ENCODE data around the gene USP25. TPM values are rescaled to one million over a fixed set of nuclear protein-coding genes. Genes with fewer than 3 reads are reported as not detected.

Gene USP25
- total RNA-seq, 6 experiments from 2014 or later: 14.7 to 22.7 (median 18.7) TPM

GRCh38 chr21:15775981-15776380 is 46.2 kb downstream of the USP25 start:
- DNase-seq (no peak), ATAC-seq (no peak)
- Histone ChIP-seq H3K27me3 (no peaks in the 10 kb centered on the region), H3K4me1 (no peaks in the 10 kb centered on the region), H3K4me3 (no peak overlapping the region), H3K36me3 (no peaks in the 10 kb centered on the region), H3K9me3 (no peaks in the 10 kb centered on the region), H3K27ac (no peak overlapping the region)
- intact Hi-C loops (cut with DNase I): no loop called here
- TF ChIP-seq, protein P1, sequence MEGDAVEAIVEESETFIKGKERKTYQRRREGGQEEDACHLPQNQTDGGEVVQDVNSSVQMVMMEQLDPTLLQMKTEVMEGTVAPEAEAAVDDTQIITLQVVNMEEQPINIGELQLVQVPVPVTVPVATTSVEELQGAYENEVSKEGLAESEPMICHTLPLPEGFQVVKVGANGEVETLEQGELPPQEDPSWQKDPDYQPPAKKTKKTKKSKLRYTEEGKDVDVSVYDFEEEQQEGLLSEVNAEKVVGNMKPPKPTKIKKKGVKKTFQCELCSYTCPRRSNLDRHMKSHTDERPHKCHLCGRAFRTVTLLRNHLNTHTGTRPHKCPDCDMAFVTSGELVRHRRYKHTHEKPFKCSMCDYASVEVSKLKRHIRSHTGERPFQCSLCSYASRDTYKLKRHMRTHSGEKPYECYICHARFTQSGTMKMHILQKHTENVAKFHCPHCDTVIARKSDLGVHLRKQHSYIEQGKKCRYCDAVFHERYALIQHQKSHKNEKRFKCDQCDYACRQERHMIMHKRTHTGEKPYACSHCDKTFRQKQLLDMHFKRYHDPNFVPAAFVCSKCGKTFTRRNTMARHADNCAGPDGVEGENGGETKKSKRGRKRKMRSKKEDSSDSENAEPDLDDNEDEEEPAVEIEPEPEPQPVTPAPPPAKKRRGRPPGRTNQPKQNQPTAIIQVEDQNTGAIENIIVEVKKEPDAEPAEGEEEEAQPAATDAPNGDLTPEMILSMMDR (IDR thresholded peaks at IDR 0.05): no peak
- TF ChIP-seq POLR2A (IDR thresholded peaks at IDR 0.05): no peak

DNA sequence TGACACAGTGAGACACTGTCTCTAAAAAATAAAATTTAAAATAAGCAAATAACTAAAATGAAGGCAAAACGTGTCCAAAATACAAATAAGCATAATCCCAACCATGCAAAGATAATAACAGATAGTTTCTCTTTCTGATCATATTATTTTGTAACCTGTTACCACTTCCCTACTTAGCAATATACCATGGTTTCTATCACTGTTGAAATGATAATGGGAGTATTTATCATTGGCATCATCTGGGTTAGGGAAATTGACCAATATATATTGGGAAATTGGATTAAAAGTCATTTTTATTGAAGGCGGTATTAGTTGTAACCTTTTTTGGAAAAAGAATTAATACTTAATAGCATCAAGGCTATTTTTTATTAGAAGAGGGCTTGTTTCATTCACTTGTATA is 47.0 kb downstream of the USP25 start:
- DNase-seq: no peak
- Histone ChIP-seq H3K4me1 (no peaks in the 10 kb centered on the region), H3K4me3 (no peak overlapping the region), H3K36me3 (peaks cover 0 to 3% (median under 1%) of the 10 kb centered on the region in 4 donors), H3K27me3 (no peaks in the 10 kb centered on the region), H3K27ac (no peak overlapping the region), H3K9me3 (no peaks in the 10 kb centered on the region)
- intact Hi-C loops (cut with DNase I): no loop called here
- no peak for ATAC-seq
- no peak for TF ChIP-seq POLR2A (IDR thresholded peaks at IDR 0.05)
- TF ChIP-seq, protein P1 (IDR thresholded peaks at IDR 0.05): no peak
- 58% methylated on average over 2 of the region's 2 CpGs for WGBS (ENCODE audit: insufficient coverage, low coverage, low lambda C conversion rate, missing lambda C conversion rate)

GRCh38 chr21:15781986-15782385 is 52.2 kb downstream of the USP25 start:
- Histone ChIP-seq H3K4me3 (no peak overlapping the region), H3K9me3 (no peaks in the 10 kb centered on the region), H3K4me1 (no peaks in the 10 kb centered on the region), H3K27me3 (no peaks in the 10 kb centered on the region), H3K36me3 (peaks cover 0 to 10% (median 2%) of the 10 kb centered on the region in 4 donors), H3K27ac (no peak overlapping the region)
- peak in 1 of 4 donors; percentile 49 for ATAC-seq
- no peak for TF ChIP-seq POLR2A (IDR thresholded peaks at IDR 0.05)
- TF ChIP-seq, protein P1 (IDR thresholded peaks at IDR 0.05): no peak
- WGBS (ENCODE audit: insufficient coverage, low coverage, low lambda C conversion rate, missing lambda C conversion rate): no CpG with 5 or more reads among the region's 3 CpGs
- intact Hi-C loops (cut with DNase I): no loop called here
- no peak for DNase-seq

GRCh38 chr21:15788847-15789523 is 59.2 kb downstream of the USP25 start:
- H3K27ac ChIP-seq: no peak overlapping the region
- no peaks in the 10 kb centered on the region for H3K27me3 ChIP-seq
- no peaks in the 10 kb centered on the region for H3K9me3 ChIP-seq
- ATAC-seq: no peak
- TF ChIP-seq POLR2A (IDR thresholded peaks at IDR 0.05): no peak
- TF ChIP-seq, protein P1 (IDR thresholded peaks at IDR 0.05): no peak
- no peak overlapping the region for H3K4me3 ChIP-seq
- no peaks in the 10 kb centered on the region for H3K4me1 ChIP-seq
- DNase-seq: no peak
- H3K36me3 ChIP-seq: no peaks in the 10 kb centered on the region
- 90% methylated on average over 4 of the region's 4 CpGs for WGBS (ENCODE audit: insufficient coverage, low coverage, low lambda C conversion rate, missing lambda C conversion rate)
- intact Hi-C loops (cut with DNase I): no loop called here

- DNase-seq: no peak
- H3K4me3 ChIP-seq: no peak overlapping the region
- H3K9me3 ChIP-seq: no peaks in the 10 kb centered on the region
- H3K27me3 ChIP-seq: no peaks in the 10 kb centered on the region
- H3K4me1 ChIP-seq: peaks cover 0 to 9% (median 0%) of the 10 kb centered on the region in 4 donors
- no peak overlapping the region for H3K27ac ChIP-seq
- TF ChIP-seq, protein P1 (IDR thresholded peaks at IDR 0.05): no peak
- no peak for TF ChIP-seq POLR2A (IDR thresholded peaks at IDR 0.05)
- ATAC-seq: no peak
- intact Hi-C loops (cut with DNase I): no loop called here
- no peaks in the 10 kb centered on the region for H3K36me3 ChIP-seq
These were observed 63.3 kb downstream of the USP25 start for GRCh38 chr21:15793109-15793508.
